ENCODE measurements around the gene NPTN. TPM values are rescaled to one million over a fixed set of nuclear protein-coding genes. Genes with fewer than 3 reads are reported as not detected.

NPTN gene
- total and polyA plus RNA-seq, 11 donors: 89.3 to 264 (median 197) TPM

- DNase-seq: no peak
Measured at GRCh38 chr15:73607843-73608242, 25.3 kb downstream of the NPTN start.

GRCh38 chr15:73607405-73607804, 25.8 kb downstream of the NPTN start:
- Histone ChIP-seq H3K4me3 (no peak overlapping the region), H3K27me3 (no peaks in the 10 kb centered on the region), H3K36me3 (no peaks in the 10 kb centered on the region), H3K9me3 (no peaks in the 10 kb centered on the region), H3K27ac (peak overlapping the region in 1 of 12 donors; percentile 9), H3K4me1 (peaks cover 11 to 99% (median 71%) of the 10 kb centered on the region in 12 donors)
- ATAC-seq: no peak
- DNase-seq: no peak
- TF ChIP-seq POLR2A (IDR thresholded peaks at IDR 0.05) (no peak), CTCF (IDR thresholded peaks at IDR 0.05) (no peak)
- intact Hi-C loops (cut with DNase I): no loop called here
- WGBS, 4 donors: 58 to 70% (median 66%) methylated on average over 2 of the region's 2 CpGs

More at GRCh38 chr15:73607843-73608242, 25.3 kb downstream of the NPTN start:
- H3K4me3 ChIP-seq: no peak overlapping the region
- H3K4me1 ChIP-seq: peaks cover 6 to 98% (median 66%) of the 10 kb centered on the region in 12 donors
- WGBS, 4 donors: 52 to 69% (median 60%) methylated on average over 1 of the region's 1 CpG
- H3K27me3 ChIP-seq: no peaks in the 10 kb centered on the region
- H3K36me3 ChIP-seq: no peaks in the 10 kb centered on the region
- ATAC-seq: peak in 1 of 4 donors; percentile 4
- H3K9me3 ChIP-seq: no peaks in the 10 kb centered on the region
- H3K27ac ChIP-seq: peak overlapping the region in 1 of 12 donors; percentile 9
- TF ChIP-seq CTCF (IDR thresholded peaks at IDR 0.05) (no peak), POLR2A (IDR thresholded peaks at IDR 0.05) (no peak)
- intact Hi-C loops (cut with DNase I): no loop called here

GRCh38 chr15:73605759-73606436, 27.3 kb downstream of the NPTN start:
- WGBS, 4 donors: 91 to 96% (median 95%) methylated on average over 5 of the region's 5 CpGs
- ATAC-seq: no peak
- no peak overlapping the region for H3K4me3 ChIP-seq
- no peaks in the 10 kb centered on the region for H3K36me3 ChIP-seq
- no peak for TF ChIP-seq POLR2A (IDR thresholded peaks at IDR 0.05)
- no peak for TF ChIP-seq CTCF (IDR thresholded peaks at IDR 0.05)
- H3K27ac ChIP-seq: peak overlapping the region in 1 of 12 donors; percentile 41
- peaks cover 22 to 100% (median 79%) of the 10 kb centered on the region in 12 donors for H3K4me1 ChIP-seq
- no peak for DNase-seq
- H3K27me3 ChIP-seq: no peaks in the 10 kb centered on the region
- H3K9me3 ChIP-seq: no peaks in the 10 kb centered on the region
- intact Hi-C loops (cut with DNase I): no loop called here

- H3K4me1 ChIP-seq: peaks cover 26 to 100% (median 81%) of the 10 kb centered on the region in 12 donors
- H3K27ac ChIP-seq: no peak overlapping the region
- DNase-seq (no peak), ATAC-seq (no peak)
- H3K27me3 ChIP-seq: no peaks in the 10 kb centered on the region
- TF ChIP-seq CTCF (IDR thresholded peaks at IDR 0.05) (no peak), POLR2A (IDR thresholded peaks at IDR 0.05) (no peak)
- intact Hi-C loops (cut with DNase I): no loop called here
- no peaks in the 10 kb centered on the region for H3K36me3 ChIP-seq
- 95 to 100% (median 100%) methylated on average over 1 of the region's 1 CpG for WGBS, 4 donors
- H3K4me3 ChIP-seq: no peak overlapping the region
- no peaks in the 10 kb centered on the region for H3K9me3 ChIP-seq
Measured at GRCh38 chr15:73604477-73604876, 28.7 kb downstream of the NPTN start.
